Measurements from ENCODE around the gene TUBA3D. TPM values are rescaled to one million over a fixed set of nuclear protein-coding genes. Genes with fewer than 3 reads are reported as not detected.
A peak's percentile ranks its signal among the peaks of the same experiment; 100 is the strongest.
"Not testable (repeated sequence)": the region's sequence is repeated elsewhere in the genome, so short reads cannot be mapped to it uniquely, and the experiment has no call there.

TUBA3D gene
- polyA plus RNA-seq, 1 of the 3 experiments (the other 2 are of a cell fraction) = not detected

GRCh38 chr2:131514408-131515166 is 38.7 kb downstream of the TUBA3D start:
- H3K9me2 ChIP-seq; H3K9ac ChIP-seq; H3K9me3 ChIP-seq; H3K4me1 ChIP-seq (ENCODE audit: control insufficient read depth in 1 of 2, insufficient read depth in 2 of 2, low read depth in 1 of 2, low read length in 1 of 2); DNase-seq; H3K36me3 ChIP-seq (replicated peaks in 1 of 2; ENCODE audit: control insufficient read depth in 1 of 2, insufficient read depth in 2 of 2, low read length in 1 of 2); H3K79me2 ChIP-seq (ENCODE audit: insufficient read depth); H3K4me2 ChIP-seq; H3F3A ChIP-seq (replicated peaks; ENCODE audit: insufficient read depth); H2AFZ ChIP-seq (ENCODE audit: low read depth); H4K20me1 ChIP-seq (ENCODE audit: insufficient read depth); H3K27me3 ChIP-seq (ENCODE audit: insufficient read depth); H3K27ac ChIP-seq (ENCODE audit: low read depth in 2 of 2, low read length in 1 of 2); H3K4me3 ChIP-seq (ENCODE audit: low read depth in 2 of 2, low read length in 1 of 2); POLR2A ChIA-PET; CTCF ChIA-PET: not testable (repeated sequence)
- 89% methylated on average over 13 of the region's 15 CpGs for WGBS (ENCODE audit: low lambda C conversion rate)

GRCh38 chr2:131515235-131515634 is 39.3 kb downstream of the TUBA3D start:
- H3K27ac ChIP-seq (ENCODE audit: low read depth in 2 of 2, low read length in 1 of 2); DNase-seq; CTCF ChIA-PET; H3K27me3 ChIP-seq (ENCODE audit: insufficient read depth); H3K9me3 ChIP-seq; H3F3A ChIP-seq (replicated peaks; ENCODE audit: insufficient read depth); H3K9me2 ChIP-seq; H3K9ac ChIP-seq; H3K79me2 ChIP-seq (ENCODE audit: insufficient read depth); POLR2A ChIA-PET; H3K4me2 ChIP-seq; H3K4me1 ChIP-seq (ENCODE audit: control insufficient read depth in 1 of 2, insufficient read depth in 2 of 2, low read depth in 1 of 2, low read length in 1 of 2); H3K4me3 ChIP-seq (ENCODE audit: low read depth in 2 of 2, low read length in 1 of 2); H3K36me3 ChIP-seq (replicated peaks in 1 of 2; ENCODE audit: control insufficient read depth in 1 of 2, insufficient read depth in 2 of 2, low read length in 1 of 2); H4K20me1 ChIP-seq (ENCODE audit: insufficient read depth); H2AFZ ChIP-seq (ENCODE audit: low read depth): not testable (repeated sequence)
- no CpG with 5 or more reads among the region's 14 CpGs for WGBS (ENCODE audit: low lambda C conversion rate)

- CTCF ChIA-PET = no interaction called here
Observed at GRCh38 chr2:131516011-131516410, 40.1 kb downstream of the TUBA3D start.

GRCh38 chr2:131516621-131517020 is 40.7 kb downstream of the TUBA3D start:
- H4K20me1 ChIP-seq (ENCODE audit: insufficient read depth); H3K9ac ChIP-seq; H3K9me2 ChIP-seq; POLR2A ChIA-PET; H3K9me3 ChIP-seq; H2AFZ ChIP-seq (ENCODE audit: low read depth); H3K4me2 ChIP-seq; H3F3A ChIP-seq (replicated peaks; ENCODE audit: insufficient read depth); H3K27me3 ChIP-seq (ENCODE audit: insufficient read depth); H3K4me1 ChIP-seq (ENCODE audit: control insufficient read depth in 1 of 2, insufficient read depth in 2 of 2, low read depth in 1 of 2, low read length in 1 of 2); H3K36me3 ChIP-seq (replicated peaks in 1 of 2; ENCODE audit: control insufficient read depth in 1 of 2, insufficient read depth in 2 of 2, low read length in 1 of 2); H3K27ac ChIP-seq (ENCODE audit: low read depth in 2 of 2, low read length in 1 of 2); H3K79me2 ChIP-seq (ENCODE audit: insufficient read depth); H3K4me3 ChIP-seq (ENCODE audit: low read depth in 2 of 2, low read length in 1 of 2); CTCF ChIA-PET: not testable (repeated sequence)
- peak; percentile 38 for DNase-seq
- 64% methylated on average over 2 of the region's 11 CpGs for WGBS (ENCODE audit: low lambda C conversion rate)

More at GRCh38 chr2:131516011-131516410, 40.1 kb downstream of the TUBA3D start:
- WGBS (ENCODE audit: low lambda C conversion rate) = 90% methylated on average over 4 of the region's 10 CpGs
- H3K4me1 ChIP-seq (ENCODE audit: control insufficient read depth in 1 of 2, insufficient read depth in 2 of 2, low read depth in 1 of 2, low read length in 1 of 2) = no peaks in the 10 kb centered on the region
- no peaks in the 10 kb centered on the region for H3K9me2 ChIP-seq
- H3K9me3 ChIP-seq = no peaks in the 10 kb centered on the region
- H4K20me1 ChIP-seq (ENCODE audit: insufficient read depth) = no peaks in the 10 kb centered on the region
- no peak overlapping the region for H3K4me3 ChIP-seq (ENCODE audit: low read depth in 2 of 2, low read length in 1 of 2)
- no peak for DNase-seq
- H3K79me2 ChIP-seq (ENCODE audit: insufficient read depth) = no peaks in the 10 kb centered on the region
- no peak overlapping the region for H3K27ac ChIP-seq (ENCODE audit: low read depth in 2 of 2, low read length in 1 of 2)
- H3K27me3 ChIP-seq (ENCODE audit: insufficient read depth) = no peaks in the 10 kb centered on the region
- peaks cover 0 to 5% of the 10 kb centered on the region in 2 experiments for H3K36me3 ChIP-seq (replicated peaks in 1 of 2; ENCODE audit: control insufficient read depth in 1 of 2, insufficient read depth in 2 of 2, low read length in 1 of 2)
- POLR2A ChIA-PET = no interaction called here
- TF ChIP-seq NRF1 (IDR thresholded peaks at IDR 0.05; ENCODE audit: low read depth, low read length) (no peak), SIN3A (IDR thresholded peaks at IDR 0.05; ENCODE audit: borderline replicate concordance, low read depth, low read length) (no peak), RAD21 (IDR thresholded peaks at IDR 0.05; ENCODE audit: low read length) (no peak), TAF1 (IDR thresholded peaks at IDR 0.05; ENCODE audit: borderline replicate concordance, low read depth, low read length) (no peak), POLR2AphosphoS5 (IDR thresholded peaks at IDR 0.05; ENCODE audit: low read depth, low read length) (no peak), RXRA (IDR thresholded peaks at IDR 0.05; ENCODE audit: borderline replicate concordance, low read depth) (no peak), YY1 (IDR thresholded peaks at IDR 0.05; ENCODE audit: low read depth) (no peak), FOXJ3 (CRISPR knock-in tag; IDR thresholded peaks at IDR 0.05) (no peak), TEAD4 (IDR thresholded peaks at IDR 0.05; ENCODE audit: borderline replicate concordance, insufficient read depth) (no peak), TCF12 (IDR thresholded peaks at IDR 0.05) (no peak), NFIC (IDR thresholded peaks at IDR 0.05; ENCODE audit: borderline replicate concordance) (no peak), GABPA (IDR thresholded peaks at IDR 0.05; ENCODE audit: low read depth) (no peak), MXI1 (IDR thresholded peaks at IDR 0.05; ENCODE audit: low read depth, low read length) (no peak), FOSL2 (IDR thresholded peaks at IDR 0.05; ENCODE audit: borderline replicate concordance, low read depth) (no peak), ELF1 (IDR thresholded peaks at IDR 0.05) (no peak)
- no peaks in the 10 kb centered on the region for H3F3A ChIP-seq (replicated peaks; ENCODE audit: insufficient read depth)
- H3K9ac ChIP-seq = no peak overlapping the region
- H2AFZ ChIP-seq (ENCODE audit: low read depth) = no peak overlapping the region
- H3K4me2 ChIP-seq = no peak overlapping the region

All from SK-N-SH (cell line).